MM.1S (cell line): ENCODE data around the gene RHBDL1.

Experiments
- DNase-seq: peaks from one replicate; pipeline ENCODE4 v3.0.0-alpha.2; 2015
- H2AFZ ChIP-seq: fragments of 300-600 bp; sonication (generic); 2 replicates; pipeline ENCODE4 v1.6.0; 2016; ENCODE audit warnings: antibody characterized with exemption, low read length
- H3F3A ChIP-seq: fragments of 300-600 bp; sonication (generic); 2 replicates; pipeline ENCODE4 v1.6.1; 2016; ENCODE audit warnings: mild to moderate bottlenecking, antibody characterized with exemption, low read length, moderate library complexity, mixed read lengths; ENCODE audit not compliant: insufficient read depth
- H3K27ac ChIP-seq: fragments of 300-600 bp; sonication (generic); 2 replicates; pipeline ENCODE4 v1.5.1; 2016; ENCODE audit warnings: mild to moderate bottlenecking, low read length
- H3K27me3 ChIP-seq: fragments of 300-600 bp; sonication (generic); replicated peaks from 2 replicates; pipeline ENCODE4 v1.6.0; 2016; ENCODE audit warnings: low read length; ENCODE audit not compliant: insufficient read depth
- H3K36me3 ChIP-seq: fragments of 300-600 bp; sonication (generic); replicated peaks from 2 replicates; pipeline ENCODE4 v1.6.1; 2016; ENCODE audit warnings: mild to moderate bottlenecking, low read length, mixed read lengths; ENCODE audit not compliant: insufficient read depth
- H3K4me1 ChIP-seq: fragments of 300-600 bp; sonication (generic); 2 replicates; pipeline ENCODE4 v1.6.1; 2016; ENCODE audit warnings: low read length, mixed read lengths
- H3K4me2 ChIP-seq: fragments of 300-600 bp; sonication (generic); 2 replicates; pipeline ENCODE4 v1.6.0; 2016; ENCODE audit warnings: low read depth, low read length
- H3K4me3 ChIP-seq: fragments of 300-600 bp; sonication (generic); 2 replicates; pipeline ENCODE4 v1.5.1; 2016; ENCODE audit warnings: low read length, mixed read lengths
- H3K79me2 ChIP-seq: fragments of 300-600 bp; sonication (generic); 2 replicates; pipeline ENCODE4 v1.6.1; 2016; ENCODE audit warnings: mixed run types, low read length, mixed read lengths
- H3K9ac ChIP-seq: fragments of 300-600 bp; sonication (generic); 2 replicates; pipeline ENCODE4 v1.6.1; 2016; ENCODE audit warnings: low read length, mixed read lengths
- H3K9me2 ChIP-seq: fragments of 300-600 bp; sonication (generic); replicated peaks from 2 replicates; pipeline ENCODE4 v1.6.1; 2016; ENCODE audit warnings: mild to moderate bottlenecking, low read length, mixed read lengths; ENCODE audit not compliant: insufficient read depth
- H3K9me3 ChIP-seq: fragments of 300-600 bp; sonication (generic); replicated peaks from 2 replicates; pipeline ENCODE4 v1.6.1; 2016; ENCODE audit warnings: mild to moderate bottlenecking, low read length, mixed read lengths; ENCODE audit not compliant: insufficient read depth
- H4K20me1 ChIP-seq: fragments of 300-600 bp; sonication (generic); 2 replicates; pipeline ENCODE4 v1.6.1; 2016; ENCODE audit warnings: mild to moderate bottlenecking, low read length, moderate library complexity, mixed read lengths; ENCODE audit not compliant: insufficient read depth
- EZH2 ChIP-seq: fragments of 300-600 bp; sonication (generic); optimal IDR thresholded peaks from 2 replicates; pipeline ENCODE3; 2017; ENCODE audit warnings: low read depth, mild to moderate bottlenecking, antibody characterized with exemption, low read length, mixed read lengths
- EZH2phosphoT487 ChIP-seq: fragments of 300-600 bp; sonication (generic); IDR thresholded peaks from 2 replicates; pipeline ENCODE4 v1.6.1; 2018; ENCODE audit warnings: antibody characterized with exemption, low read length
- TF ChIP-seq, protein P1 (sequence below): fragments of 300-600 bp; sonication (generic); IDR thresholded peaks from 2 replicates; pipeline ENCODE4 v1.5.1; 2016; ENCODE audit warnings: antibody characterized with exemption, low read length, mixed read lengths

RHBDL1 gene

DNA sequence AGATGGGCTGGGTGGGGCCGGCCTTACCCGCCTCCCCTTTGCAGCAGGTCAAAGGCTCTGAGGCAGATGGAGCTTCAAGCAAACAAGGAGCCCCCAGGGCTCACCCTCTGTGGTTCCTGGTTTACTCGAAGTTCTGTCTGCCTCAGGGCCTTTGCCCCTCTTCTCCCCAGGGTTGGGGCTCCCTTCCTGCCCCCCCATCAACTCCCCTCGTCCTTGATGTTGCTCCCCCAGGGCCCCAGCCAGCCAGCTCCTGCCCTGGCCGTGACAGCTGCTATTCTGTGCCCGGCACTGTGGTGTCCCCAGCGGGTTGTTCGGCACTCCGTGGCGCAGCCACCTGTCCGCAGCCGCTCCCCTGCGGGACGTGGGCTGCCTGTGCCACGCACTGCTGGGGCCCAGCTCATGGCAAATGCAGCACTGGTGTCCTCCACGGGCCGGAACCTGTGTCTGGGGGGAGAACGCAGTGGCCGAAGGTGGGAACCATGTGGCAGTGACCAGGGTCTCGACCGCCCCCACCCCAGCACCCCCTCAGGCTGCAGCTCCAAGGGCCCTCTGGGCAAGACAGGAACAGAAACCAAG is 35.1 kb downstream of the RHBDL1 start:
- Histone ChIP-seq H3K27me3 (peaks cover 46% of the 10 kb centered on the region), H4K20me1 (no peaks in the 10 kb centered on the region), H3K36me3 (no peaks in the 10 kb centered on the region), H3K9ac (no peak overlapping the region), H3F3A (no peaks in the 10 kb centered on the region), H3K9me2 (no peaks in the 10 kb centered on the region), H3K27ac (no peak overlapping the region), H3K79me2 (no peaks in the 10 kb centered on the region), H3K4me1 (peaks cover 7% of the 10 kb centered on the region; the same call in 1 of the 2 replicates), H2AFZ (no peak overlapping the region), H3K4me3 (no peak overlapping the region), H3K9me3 (no peaks in the 10 kb centered on the region), H3K4me2 (no peak overlapping the region)
- no peak for DNase-seq
- no peak for TF ChIP-seq EZH2
- TF ChIP-seq EZH2phosphoT487, result no peak
- TF ChIP-seq, protein P1, sequence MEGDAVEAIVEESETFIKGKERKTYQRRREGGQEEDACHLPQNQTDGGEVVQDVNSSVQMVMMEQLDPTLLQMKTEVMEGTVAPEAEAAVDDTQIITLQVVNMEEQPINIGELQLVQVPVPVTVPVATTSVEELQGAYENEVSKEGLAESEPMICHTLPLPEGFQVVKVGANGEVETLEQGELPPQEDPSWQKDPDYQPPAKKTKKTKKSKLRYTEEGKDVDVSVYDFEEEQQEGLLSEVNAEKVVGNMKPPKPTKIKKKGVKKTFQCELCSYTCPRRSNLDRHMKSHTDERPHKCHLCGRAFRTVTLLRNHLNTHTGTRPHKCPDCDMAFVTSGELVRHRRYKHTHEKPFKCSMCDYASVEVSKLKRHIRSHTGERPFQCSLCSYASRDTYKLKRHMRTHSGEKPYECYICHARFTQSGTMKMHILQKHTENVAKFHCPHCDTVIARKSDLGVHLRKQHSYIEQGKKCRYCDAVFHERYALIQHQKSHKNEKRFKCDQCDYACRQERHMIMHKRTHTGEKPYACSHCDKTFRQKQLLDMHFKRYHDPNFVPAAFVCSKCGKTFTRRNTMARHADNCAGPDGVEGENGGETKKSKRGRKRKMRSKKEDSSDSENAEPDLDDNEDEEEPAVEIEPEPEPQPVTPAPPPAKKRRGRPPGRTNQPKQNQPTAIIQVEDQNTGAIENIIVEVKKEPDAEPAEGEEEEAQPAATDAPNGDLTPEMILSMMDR, result no peak

DNA sequence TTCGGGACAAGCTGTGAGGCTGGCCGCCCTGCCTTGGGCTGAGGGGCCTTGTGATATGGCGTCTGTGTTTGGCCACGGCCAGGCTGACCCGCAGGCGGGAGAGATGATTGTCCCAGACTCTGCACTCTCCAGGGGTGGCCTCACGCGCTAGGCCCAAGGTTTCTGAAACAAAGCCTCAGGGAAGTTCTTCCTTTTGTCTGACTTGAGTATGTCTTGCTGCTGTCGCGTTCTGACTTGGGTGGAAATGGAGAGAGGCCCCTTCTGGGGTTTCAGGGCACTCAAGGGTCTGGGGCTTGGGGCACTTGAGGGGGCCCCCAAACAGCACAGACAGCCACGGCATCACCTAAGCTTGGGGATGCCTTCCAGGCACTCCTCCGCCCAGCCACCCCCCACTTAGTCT is 35.6 kb downstream of the RHBDL1 start:
- Histone ChIP-seq H3K4me2 (no peak overlapping the region), H3K9me3 (no peaks in the 10 kb centered on the region), H3K4me1 (peaks cover 7% of the 10 kb centered on the region; the same call in 1 of the 2 replicates), H3K9me2 (no peaks in the 10 kb centered on the region), H3K4me3 (no peak overlapping the region), H3K27ac (no peak overlapping the region), H3K36me3 (no peaks in the 10 kb centered on the region), H3F3A (no peaks in the 10 kb centered on the region), H3K27me3 (peaks cover 46% of the 10 kb centered on the region), H4K20me1 (no peaks in the 10 kb centered on the region), H3K79me2 (no peaks in the 10 kb centered on the region), H2AFZ (no peak overlapping the region), H3K9ac (no peak overlapping the region)
- DNase-seq, result no peak
- TF ChIP-seq EZH2phosphoT487 (no peak), EZH2 (no peak)
- TF ChIP-seq, protein P1, result no peak

DNA sequence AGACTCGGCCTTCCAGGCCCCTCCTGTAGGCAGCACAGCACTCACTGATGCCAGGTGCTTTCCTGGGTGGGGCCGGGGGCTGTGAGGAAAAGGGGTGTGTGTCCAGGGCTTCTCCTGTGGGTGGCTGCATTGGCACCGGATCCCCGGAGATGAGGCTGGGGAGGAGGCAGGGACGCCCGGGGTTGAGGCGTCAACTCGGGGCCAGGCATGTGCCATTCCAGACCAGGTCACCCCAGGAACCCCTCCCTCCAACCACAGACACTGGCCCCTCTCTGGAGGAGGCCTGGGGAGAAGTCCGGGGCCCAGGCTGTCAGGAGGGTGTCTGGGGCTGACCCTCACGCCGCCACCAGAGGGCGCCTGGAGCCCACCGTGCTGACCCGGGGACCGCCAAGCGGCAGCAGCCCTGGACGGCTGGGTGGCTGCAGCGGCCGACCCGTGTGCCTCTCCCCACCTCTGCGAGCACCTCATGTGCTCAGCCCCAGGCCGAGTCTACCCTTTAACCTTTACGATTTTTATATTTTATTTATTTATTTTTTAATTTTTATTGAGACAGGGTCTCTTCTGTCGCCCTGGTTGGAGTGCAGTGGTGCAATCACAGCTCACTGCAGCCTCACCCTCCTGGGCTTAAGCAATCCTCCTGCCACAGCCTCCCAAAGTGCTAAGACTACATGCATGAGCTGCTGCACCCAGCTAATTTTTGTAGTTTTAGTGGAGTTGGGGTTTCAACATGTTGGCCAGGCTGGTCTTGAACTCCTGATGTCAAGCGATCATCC is 36.3 kb downstream of the RHBDL1 start:
- Histone ChIP-seq H3K4me2 (no peak overlapping the region), H2AFZ (no peak overlapping the region), H3K79me2 (no peaks in the 10 kb centered on the region), H3F3A (no peaks in the 10 kb centered on the region), H3K9me2 (no peaks in the 10 kb centered on the region), H3K9ac (no peak overlapping the region), H3K4me3 (no peak overlapping the region), H3K27ac (no peak overlapping the region), H4K20me1 (no peaks in the 10 kb centered on the region), H3K36me3 (no peaks in the 10 kb centered on the region), H3K27me3 (peaks cover 46% of the 10 kb centered on the region), H3K4me1 (peaks cover 7% of the 10 kb centered on the region; the same call in 1 of the 2 replicates), H3K9me3 (no peaks in the 10 kb centered on the region)
- TF ChIP-seq, protein P1, result peak; percentile 77
- no peak for TF ChIP-seq EZH2
- peak; percentile 63 for DNase-seq
